Stimulated activated CD8-positive, alpha-beta memory T cell treated with anti-CD3 and anti-CD28 coated beads, Interleukin-7, amount 100 ng/mL, for 1 hour (primary cell): ENCODE measurements around the gene CLCN1.
"Not testable (repeated sequence)": the region's sequence is repeated elsewhere in the genome, so short reads cannot be mapped to it uniquely, and the experiment has no call there.

Experiments
- DNase-seq, 2 donors: peaks; one replicate each; pipeline ENCODE4 v3.0.0-alpha.2; 2020; ENCODE audit warnings: low read depth in 2 of 2

CLCN1 gene

DNA sequence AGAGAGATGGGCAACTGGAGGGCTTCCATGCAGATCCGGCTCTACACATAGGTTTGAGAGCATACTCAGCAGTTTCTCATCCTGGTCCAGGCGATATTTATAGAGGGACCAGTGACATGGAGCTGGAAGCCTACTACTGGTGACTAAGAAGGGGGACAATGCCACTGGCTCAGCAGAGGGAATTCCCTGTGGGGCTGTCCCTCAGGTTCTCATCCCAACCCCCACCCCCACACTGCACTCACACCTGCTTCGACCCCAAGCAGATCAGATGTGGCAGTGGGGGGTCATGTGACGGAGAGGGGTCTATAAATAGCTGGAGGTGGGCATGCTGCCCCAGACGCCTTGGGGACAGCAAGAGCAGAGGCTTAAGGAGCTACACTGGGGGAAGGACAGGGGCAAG, at the start of gene CLCN1:
Gene CLCN1 (plus strand): TSS at position 336 of the 400 bp plus-strand sequence. CDS start 102 bp downstream, outside the sequence.
- no peak for DNase-seq

DNA sequence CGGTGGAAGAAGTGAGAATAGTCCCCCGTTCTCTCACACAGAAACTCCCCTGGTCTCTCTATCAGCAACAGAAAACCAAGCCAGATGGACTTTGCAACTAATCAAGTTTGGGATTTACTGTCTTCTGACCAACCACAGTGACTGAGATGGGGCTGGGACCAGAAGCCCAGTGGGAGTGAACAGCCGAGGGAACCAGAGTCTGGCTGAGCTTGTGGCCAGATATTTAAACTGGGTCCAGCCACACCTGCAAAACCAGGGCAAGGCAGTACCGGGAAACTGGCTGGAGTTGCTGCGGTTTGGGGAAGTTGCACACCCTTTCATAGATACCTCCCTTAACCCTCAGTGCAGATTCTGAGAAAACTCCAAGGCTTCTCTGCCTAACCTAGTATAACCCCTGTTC, 46.7 kb upstream of the CLCN1 start:
- DNase-seq = no peak

DNA sequence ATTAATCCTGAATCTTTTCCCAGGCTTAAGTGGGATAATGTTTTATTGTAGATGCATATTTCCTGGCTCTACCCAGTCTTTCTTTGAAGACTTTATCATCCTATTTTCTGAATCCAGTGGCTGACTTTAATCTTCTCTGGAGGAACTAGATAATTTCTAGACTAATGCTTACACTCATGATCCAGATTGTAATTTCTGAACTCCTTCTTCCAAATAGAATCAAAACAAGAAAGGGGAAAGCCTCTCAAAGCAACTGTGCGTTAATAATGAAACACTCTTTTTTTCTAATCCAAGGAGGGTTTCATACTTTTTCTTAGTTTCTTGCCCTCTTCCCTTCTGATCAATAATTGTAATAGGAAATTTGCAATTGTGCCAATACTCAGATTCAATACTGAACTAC, 44.7 kb upstream of the CLCN1 start:
- no peak for DNase-seq

DNA sequence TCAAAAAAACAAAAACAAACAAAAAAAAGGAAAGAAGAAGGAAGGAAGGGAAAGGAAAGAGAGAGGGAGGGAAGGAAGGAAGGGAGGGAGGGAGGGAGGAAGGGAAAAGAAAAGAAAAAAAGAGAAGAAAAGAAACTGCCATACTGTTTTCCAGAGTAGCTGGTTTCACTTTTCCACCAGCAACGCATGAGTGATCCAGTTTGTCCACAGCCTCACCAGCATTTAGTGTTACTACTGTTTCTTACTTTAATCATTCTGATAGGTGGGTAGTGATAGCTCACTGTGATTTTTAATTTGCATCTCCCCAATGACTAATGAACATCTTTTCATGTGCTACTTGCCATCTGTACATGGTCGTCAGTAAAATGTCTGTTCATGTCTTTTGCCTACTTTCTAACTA, 43.0 kb upstream of the CLCN1 start:
- DNase-seq = no peak

DNA sequence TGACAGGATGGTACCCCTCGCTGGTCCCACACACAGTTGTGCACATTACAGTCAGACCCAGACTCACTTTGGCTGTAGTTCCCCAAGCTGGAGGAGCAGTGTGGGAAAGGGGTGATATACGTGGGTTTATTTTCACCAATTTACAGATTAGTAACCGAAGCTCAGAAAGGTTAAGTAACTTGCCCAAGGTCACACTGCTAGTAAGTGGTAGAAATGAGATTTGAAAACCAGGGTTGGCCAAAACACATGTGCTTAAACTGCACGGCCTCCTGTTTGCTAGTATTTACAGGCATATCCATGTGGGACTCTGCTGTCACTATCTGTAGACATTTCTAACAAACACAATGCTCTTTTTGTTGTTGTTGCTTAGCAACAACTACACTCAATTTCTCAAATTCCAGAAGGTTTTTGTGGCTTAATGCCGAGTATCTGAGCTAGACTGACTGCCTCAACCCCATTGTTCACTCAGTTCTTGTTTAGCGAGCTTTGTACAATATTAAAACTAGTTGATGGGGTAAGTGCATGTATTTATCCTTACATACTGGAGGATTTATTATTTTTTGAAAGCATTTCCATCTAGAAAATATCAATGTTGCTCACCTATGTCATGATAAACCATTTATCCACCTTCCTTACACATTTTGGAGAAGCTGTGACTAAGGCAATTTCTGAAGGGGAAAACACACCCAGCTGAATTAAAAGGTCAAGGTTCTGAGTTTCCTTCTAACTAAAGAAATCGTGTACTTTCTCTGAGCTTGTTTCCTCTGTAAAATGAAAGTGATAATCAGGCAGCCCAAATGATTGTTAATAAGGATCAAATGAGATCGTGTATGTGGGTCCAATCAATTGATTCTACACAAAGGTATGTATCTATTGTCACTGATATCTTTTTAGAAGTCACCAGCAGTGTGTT, 36.5 kb upstream of the CLCN1 start:
- DNase-seq = no peak

DNA sequence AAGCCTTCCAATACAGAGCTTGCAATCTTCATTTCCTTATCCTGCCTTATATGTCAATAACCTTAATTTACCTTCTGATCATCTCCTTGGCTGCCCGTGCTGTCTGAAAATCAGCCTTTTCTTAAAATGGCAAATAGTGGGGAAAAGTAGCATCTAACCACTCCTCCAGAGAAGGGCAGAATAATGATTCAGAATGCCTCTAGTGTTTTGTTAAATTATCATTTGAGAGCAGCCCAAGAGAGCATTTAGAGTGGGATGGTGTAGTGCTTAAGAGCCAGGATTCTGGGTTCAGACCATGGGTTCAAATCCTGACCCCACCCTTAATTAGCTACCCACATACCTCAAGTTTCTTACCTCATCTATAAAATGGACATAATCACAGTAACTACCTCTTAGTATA, 35.8 kb upstream of the CLCN1 start:
- no peak for DNase-seq

DNA sequence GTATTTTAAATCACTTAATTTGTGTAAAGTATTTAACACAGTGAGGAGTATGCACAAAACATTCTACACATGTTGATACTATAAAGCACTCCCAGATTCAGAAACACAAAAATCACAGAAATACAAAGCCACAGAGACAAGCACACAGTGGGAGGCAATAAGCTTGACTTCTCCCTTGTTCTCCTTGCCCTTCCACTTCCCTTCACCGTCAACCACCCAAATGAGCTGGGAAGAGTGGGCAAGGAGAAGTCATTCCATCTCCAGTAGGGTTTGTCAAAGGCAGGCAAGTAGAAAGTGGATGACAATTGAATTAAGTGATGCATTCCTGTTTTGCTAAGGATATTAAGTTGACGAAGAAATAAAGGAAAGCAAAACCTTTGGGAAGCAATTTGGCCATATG, 35.3 kb upstream of the CLCN1 start:
- DNase-seq = no peak

DNA sequence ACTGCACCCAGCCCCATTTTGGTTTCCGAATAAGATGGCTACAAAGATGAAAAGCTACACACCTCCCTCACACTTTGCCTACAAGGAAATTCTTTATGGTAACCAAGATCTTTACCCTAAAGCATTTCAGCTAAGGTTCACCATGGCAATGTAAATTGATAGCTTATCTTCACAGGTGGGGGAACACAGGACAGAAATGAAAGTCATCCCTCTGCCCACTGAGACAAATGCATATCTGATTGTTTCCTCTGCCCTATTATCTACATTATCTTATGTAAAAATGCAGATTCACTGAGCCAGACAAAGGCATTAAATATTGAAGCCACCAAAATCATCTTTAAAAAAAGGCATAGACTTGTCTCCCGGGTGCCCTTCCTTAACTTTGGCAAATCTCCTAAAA, 34.4 kb upstream of the CLCN1 start:
- no peak for DNase-seq

DNA sequence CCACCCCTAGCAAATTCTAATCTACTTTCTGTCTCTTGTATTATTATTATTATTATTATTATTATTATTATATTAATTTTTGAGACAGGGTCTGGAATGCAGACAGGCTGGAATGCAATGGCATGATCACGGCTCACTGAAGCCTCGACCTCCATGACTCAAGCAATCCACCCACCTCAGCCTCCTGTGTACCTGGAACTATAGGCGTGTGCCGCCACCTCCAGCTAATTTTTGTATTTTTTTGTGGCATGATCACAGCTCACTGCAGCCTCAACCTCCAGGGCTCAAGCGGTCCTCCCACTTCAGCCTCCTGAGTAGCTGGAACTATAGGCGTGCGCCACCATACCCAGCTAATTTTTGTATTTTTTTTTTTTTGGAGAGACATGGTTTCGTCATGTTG, 33.8 kb upstream of the CLCN1 start:
- no peak for DNase-seq

DNA sequence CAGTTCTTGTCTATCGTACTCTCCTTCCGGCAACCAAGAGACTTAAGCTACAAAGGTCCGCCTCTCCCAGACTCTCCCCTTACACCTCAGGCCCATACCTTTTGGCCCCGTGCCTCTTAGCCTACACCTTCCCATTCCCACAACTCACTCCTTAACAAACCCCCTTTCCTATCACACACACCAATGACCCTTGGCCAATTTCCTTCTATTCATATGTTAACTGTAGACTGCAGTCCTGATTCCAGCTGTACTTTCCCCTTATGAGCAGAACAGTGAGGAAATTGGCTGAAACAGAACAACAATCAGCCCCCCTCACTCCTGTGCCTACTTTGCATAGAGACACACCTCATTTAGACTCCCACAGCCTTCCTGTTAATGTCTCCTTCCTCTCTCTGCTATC, 32.5 kb upstream of the CLCN1 start:
- no peak for DNase-seq

DNA sequence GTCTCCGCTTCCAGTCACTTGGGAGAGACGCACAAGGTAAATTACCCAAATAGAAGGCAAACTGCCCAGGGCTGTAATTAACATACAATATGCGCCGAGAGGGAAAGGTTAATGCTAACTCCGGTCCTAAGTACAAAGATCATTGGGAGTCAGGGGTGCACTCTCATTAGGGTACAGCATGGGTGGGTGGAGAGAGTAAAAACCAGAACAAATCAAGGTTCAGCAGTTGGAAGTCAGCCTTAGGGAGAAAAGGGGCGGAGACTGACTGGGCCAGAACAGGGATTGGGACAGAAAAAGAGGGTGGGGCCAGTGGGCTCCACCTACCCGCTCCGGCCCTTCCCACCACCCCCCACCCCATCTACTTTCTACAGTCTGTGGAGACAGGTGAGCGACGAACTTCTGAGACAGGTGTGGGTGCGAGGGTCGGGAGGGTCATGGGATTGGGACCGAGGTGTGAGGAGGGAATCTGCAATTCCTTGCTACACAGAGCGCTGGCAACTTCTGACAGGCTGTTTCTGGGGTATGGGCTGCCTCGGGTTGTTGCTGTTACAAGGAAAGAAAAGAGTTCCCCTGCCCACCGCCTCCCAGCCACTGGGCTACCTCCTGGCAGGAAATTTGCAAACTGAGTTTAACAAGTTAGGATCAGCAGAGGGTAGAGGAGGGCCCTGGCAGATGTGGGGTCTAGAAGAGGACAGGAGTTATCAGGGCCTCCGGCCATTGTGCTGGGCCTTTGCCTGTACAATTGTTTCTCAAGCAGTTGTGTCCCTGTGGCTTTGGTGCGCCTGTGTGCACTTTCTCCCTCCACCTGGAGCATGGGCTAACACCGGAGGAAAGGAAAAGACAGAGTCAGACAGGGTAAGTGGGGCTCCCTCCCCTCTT, 31.1 kb upstream of the CLCN1 start, which contains the start of gene TMEM139:
Gene TMEM139 (plus strand): TSS at position 368 of the 879 bp plus-strand sequence. CDS start 1,000 bp downstream, outside the sequence.
- no peak for DNase-seq

DNA sequence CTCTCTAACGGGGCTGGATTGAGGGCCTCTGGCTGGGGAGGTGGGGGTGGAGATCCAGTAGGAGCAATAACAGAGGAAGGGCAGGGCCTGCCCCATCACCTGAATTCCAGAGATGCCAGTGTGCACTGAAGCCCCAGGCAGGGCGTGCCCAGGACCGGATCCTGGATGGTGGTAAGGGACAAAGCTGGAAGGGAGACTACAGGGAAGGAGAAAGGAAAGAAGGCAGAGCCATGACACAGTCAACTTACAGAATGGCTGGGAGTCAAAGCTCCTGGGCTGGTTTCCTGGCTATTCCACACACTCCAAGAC, 30.5 kb upstream of the CLCN1 start:
- no peak for DNase-seq

DNA sequence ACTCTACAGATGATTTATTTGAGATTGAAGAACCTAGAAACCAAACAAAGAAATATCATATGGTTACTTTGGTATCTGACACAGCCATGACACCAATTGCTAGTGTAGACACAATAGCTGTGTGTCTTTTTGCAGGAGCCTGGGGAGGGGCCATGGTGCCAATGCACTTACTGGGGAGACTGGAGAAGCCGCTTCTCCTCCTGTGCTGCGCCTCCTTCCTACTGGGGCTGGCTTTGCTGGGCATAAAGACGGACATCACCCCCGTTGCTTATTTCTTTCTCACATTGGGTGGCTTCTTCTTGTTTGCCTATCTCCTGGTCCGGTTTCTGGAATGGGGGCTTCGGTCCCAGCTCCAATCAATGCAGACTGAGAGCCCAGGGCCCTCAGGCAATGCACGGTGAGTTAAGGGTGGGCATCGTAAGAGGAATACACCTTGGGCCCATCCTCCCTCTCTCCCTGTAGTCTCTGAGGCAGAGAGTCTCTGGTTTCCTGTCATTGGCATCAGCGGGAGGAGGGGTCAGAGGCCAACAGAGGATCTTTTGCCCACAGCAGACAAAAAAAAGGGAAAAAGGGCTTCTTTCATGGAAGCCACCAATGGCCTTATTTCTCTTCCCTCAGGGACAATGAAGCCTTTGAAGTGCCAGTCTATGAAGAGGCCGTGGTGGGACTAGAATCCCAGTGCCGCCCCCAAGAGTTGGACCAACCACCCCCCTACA, 29.9 kb upstream of the CLCN1 start:
- no peak for DNase-seq

DNA sequence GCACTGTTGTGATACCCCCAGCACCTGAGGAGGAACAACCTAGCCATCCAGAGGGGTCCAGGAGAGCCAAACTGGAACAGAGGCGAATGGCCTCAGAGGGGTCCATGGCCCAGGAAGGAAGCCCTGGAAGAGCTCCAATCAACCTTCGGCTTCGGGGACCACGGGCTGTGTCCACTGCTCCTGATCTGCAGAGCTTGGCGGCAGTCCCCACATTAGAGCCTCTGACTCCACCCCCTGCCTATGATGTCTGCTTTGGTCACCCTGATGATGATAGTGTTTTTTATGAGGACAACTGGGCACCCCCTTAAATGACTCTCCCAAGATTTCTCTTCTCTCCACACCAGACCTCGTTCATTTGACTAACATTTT, 29.4 kb upstream of the CLCN1 start:
- DNase-seq = no peak

DNA sequence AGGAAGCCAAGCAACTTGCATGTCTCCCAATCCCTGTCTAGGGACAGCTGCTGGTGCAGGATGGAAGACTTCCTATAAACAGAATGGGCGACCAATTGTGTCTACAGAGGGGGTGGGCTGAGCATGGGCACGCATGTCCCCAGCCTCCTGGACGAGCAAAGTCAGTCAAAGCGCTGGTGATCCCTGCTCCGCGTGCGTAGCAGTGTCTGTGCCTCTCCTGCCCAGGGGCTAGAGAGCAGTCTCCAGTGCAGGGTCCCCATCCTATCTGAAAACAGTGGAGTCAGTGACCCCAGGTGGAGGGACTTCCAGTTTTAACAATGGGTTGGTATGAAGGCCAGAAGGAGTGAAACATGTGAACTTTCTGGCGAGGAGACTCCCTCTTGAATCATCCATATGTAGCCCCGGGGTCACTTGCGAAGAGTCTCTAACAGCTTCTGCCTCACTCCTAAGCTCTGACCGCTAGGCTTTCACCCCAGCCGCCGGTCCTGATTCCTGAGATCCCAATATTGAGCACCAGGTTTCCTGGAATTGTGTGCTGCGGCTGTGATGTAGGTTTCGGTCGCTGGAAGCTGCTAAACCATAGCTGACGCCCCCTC, 28.5 kb upstream of the CLCN1 start:
- no peak for DNase-seq

DNA sequence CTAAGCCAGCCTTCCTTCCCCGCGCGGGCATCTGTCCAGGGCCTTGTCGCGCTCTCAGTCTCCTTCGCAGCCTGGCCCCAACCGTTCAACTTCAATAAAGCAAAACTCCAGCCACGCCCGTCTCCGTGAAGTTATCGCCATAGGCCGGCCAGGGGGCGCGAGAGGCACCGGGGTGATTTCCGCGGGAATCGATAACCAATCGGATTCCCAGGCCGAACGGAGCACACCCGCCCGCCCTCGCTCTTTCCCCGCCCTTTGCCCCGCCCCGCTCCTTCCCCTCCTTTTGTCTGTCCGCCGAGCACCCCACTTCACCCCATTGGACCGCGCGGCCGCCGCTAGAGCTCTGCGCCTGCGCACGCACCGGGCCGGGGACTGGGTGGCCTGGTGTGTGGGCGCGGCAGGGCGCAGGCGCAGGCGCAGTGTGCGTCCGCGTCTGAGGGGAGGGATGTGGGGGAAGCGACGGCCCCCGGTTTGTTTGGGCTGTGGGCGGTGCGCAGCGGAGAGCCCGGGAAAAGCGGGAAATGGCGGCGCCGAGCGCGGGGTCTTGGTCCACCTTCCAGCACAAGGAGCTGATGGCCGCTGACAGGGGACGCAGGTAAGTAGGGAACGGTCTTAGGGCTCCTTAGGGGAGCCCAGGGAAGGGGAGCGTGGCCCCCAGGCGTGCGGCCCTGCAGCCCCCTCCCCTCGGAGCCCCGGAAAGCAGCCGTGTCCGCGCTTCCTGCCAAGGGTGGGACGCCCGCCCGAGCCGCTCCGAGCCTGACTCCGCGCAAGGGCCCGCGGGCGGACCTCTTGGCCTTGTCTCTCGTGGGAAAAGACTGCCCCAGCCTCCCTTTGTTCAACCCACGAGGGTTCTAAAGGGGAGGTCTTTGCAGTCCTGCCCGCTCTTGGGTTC, 27.7 kb upstream of the CLCN1 start, which contains the start of gene CASP2:
Gene CASP2 (plus strand): TSS at position 417 of the 892 bp plus-strand sequence. CDS start 105 bp downstream, at position 522.
- peak; percentile 96 to 97 for DNase-seq

DNA sequence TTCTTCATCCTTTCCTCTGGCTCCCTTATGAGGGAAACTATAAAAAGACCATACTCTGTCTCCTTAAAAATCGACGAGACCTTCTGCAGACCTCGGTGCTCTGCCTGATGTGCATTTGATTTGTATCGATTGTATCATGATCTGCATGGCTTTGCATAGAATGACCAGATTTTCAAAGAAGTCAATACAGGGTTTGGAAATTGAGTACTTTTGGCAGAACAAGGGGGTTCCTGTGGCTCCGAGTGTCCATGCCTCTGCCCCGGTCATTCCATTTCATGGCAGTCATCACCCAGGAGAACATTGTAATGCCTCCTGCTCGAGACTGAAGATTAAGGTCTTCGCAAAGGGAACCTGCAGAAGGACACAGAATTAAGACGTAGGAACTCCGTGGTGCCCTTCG, 27.1 kb upstream of the CLCN1 start:
- DNase-seq = no peak

DNA sequence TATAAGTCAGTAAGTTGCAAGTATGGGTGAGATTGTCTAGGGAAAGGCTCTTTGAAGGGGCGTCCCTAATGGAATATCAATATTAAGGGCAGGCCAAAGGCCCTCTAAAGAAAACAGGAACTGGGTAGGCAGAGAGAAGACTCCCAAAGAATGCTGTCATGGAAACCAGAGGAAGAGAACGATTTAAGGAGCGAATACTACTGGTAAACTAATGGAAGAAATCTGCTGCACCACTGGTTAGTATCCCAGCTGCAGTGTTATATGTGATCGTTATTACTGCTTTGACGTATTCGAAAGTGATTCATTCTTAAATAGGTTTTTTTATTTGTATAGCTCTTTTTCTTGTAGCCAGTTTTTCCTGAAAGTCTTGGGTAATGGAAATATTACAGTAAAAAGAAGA, 26.5 kb upstream of the CLCN1 start:
- DNase-seq = no peak

DNA sequence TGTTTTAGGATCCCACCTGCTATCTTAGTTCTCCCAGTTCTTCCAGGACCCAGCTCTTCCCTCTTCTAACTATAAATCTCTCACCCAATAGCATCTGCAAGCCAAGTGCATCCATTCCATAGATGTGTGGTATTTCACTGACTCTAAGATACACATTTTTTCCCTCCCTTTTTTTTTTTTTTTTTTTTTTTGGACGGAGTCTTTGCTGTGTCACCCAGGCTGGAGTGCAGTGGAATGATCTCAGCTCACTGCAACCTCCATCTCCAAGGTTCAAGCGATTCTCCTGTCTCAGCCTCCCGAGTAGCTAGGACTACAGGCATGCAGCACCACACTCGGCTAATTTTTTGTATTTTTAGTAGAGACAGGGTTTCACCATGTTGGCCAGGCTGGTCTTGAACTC, 26.0 kb upstream of the CLCN1 start:
- not testable (repeated sequence) for DNase-seq

DNA sequence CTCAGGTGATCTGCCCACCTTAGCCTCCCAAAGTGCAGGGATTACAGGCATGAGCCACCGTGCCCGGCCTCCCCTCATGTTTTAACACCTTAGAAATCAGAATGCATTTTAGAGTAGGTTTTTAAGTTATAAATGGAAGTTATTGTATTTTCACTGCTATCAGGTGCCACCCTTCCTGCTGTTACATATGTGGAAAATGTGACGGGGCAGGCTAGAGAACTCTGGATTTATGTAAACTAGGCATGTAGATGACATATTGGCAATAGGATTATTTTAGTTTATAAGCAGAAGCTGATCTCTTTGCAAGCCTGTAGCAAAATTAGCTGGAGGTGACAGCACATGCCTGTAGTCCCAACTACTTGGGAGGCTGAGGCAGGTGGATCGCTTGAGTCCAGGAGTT, 25.6 kb upstream of the CLCN1 start:
- no peak for DNase-seq

DNA sequence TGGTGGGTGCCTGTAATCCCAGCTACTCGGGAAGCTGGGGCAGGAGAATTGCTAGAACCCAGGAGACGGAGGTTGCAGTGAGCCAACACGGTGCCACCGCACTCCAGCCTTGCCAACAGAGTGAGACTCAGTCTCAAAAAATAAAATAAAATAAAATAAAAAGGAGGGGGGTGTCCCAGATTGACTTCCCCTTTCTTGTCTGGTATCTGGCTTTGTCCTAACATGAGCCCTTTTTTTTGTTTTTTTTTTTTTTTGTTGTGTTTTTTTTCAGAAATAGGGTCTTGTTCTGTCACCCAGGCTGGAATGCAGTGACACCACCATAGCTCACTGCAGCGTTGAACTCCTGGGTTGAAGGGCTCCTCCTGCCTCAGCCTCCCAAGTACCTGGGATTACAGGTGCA, 23.0 kb upstream of the CLCN1 start:
- no peak for DNase-seq
